Measurements from ENCODE around the gene ZNF516. TPM values are rescaled to one million over a fixed set of nuclear protein-coding genes. Genes with fewer than 3 reads are reported as not detected.
A peak's percentile ranks its signal among the peaks of the same experiment; 100 is the strongest.

The ZNF516 gene
- polyA plus RNA-seq, 3 donors, result 5.0 to 41.9 (median 8.6) TPM

DNA sequence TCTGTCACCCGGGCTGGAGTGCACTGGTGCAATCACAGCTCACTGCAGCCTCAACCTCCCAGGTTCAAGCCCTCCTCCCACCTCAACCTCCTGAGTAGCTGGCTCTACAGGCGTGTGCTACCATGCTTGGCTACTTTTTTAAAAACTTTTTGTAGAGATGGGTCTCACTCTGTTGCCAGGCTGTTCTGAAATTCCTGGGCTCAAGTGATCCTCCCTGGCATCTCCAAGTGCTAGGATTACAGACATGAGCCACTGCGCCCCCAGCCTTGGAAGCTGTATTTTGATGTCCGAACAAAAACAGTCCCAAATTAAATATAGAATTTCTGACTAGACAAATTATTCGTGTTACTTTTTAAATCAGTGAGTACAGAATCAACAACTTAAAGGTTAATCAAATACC is 97.4 kb downstream of the ZNF516 start:
- DNase-seq, result no peak
- WGBS (ENCODE audit: insufficient coverage), result 100% methylated on average over 2 of the region's 5 CpGs
- H3K4me3 Mint-ChIP-seq, result no peak overlapping the region
- TF ChIP-seq CTCF (IDR thresholded peaks at IDR 0.05), result no peak
- Histone ChIP-seq H3K79me2 (ENCODE audit: insufficient read depth, low read length) (peaks cover 77% of the 10 kb centered on the region), H3K4me3 (replicated peaks in 1 of 3; ENCODE audit: low read depth in 2 of 3, low read length in 3 of 3) (no peak overlapping the region), H3K27me3 (ENCODE audit: control insufficient read depth in 2 of 2, insufficient read depth in 2 of 2, low read length in 2 of 2) (no peaks in the 10 kb centered on the region), H3K9ac (ENCODE audit: insufficient read depth, low read length, poor library complexity, severe bottlenecking) (no peak overlapping the region), H2AFZ (ENCODE audit: insufficient read depth, low read depth, low read length, poor library complexity, severe bottlenecking) (no peak overlapping the region), H3K4me1 (ENCODE audit: control insufficient read depth in 1 of 2, insufficient read depth in 2 of 2, low read length in 2 of 2) (peaks cover 29 to 41% of the 10 kb centered on the region in 2 donors), H3K4me2 (replicated peaks; ENCODE audit: extremely low read depth, low read length, poor library complexity, severe bottlenecking) (no peak overlapping the region), H3K27ac (ENCODE audit: low read depth in 1 of 2, low read length in 2 of 2) (peak overlapping the region in 1 of 2 donors; percentile 46), H4K20me1 (ENCODE audit: insufficient read depth, low read length) (peaks cover 81% of the 10 kb centered on the region), H3K9me3 (replicated peaks in 1 of 2; ENCODE audit: control insufficient read depth in 1 of 2, insufficient read depth in 1 of 2, low read length in 2 of 2) (no peaks in the 10 kb centered on the region), H3K36me3 (replicated peaks in 1 of 2; ENCODE audit: control insufficient read depth in 1 of 2, insufficient read depth in 2 of 2, low read length in 2 of 2) (peaks cover 0 to 13% of the 10 kb centered on the region in 2 donors)
- intact Hi-C loops (cut with micrococcal nuclease), result loop anchor here (2.0 to 5.0 kb wide), 4 partner anchors 85 to 311 kb away; no protein-coding TSS in a partner anchor
- H3K9me3 Mint-ChIP-seq, result no peaks in the 10 kb centered on the region
- peak overlapping the region in 6 of 7 donors; percentile 56 to 82 (median 74) for H3K27ac Mint-ChIP-seq
- peaks cover 47% of the 10 kb centered on the region for H3K4me1 Mint-ChIP-seq
- peaks cover 12 to 35% of the 10 kb centered on the region in 2 donors for H3K36me3 Mint-ChIP-seq
- H3K27me3 Mint-ChIP-seq (ENCODE audit: low read depth in 3 of 3), result peaks cover 0 to 2% (median 0%) of the 10 kb centered on the region in 3 donors

DNA sequence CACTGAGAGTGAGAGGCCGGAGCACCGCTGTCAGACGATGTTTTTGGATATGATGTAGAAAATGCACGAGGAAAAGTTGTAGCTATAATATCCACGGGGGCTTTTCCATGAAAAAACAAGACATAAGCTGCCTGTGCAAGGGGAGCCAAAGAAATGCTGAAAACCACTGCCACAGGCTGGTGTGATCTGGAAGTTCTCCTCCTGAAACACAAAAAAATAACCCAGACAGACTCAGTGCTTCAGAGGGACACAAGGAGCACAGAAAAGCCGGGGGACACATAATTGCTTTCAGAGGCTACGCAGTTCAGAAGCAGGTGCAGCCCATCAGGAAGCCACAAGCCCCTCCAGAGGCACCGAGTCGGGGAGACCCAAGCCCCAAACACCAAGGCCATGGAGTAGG is 98.2 kb downstream of the ZNF516 start:
- peaks cover 81% of the 10 kb centered on the region for H4K20me1 ChIP-seq (ENCODE audit: insufficient read depth, low read length)
- H3K27ac Mint-ChIP-seq, result peak overlapping the region; percentile 59 to 84 (median 75)

More for the DNA sequence above, 98.2 kb downstream of the ZNF516 start:
- Histone ChIP-seq H3K4me3 (replicated peaks in 1 of 3; ENCODE audit: low read depth in 2 of 3, low read length in 3 of 3) (no peak overlapping the region), H3K36me3 (replicated peaks in 1 of 2; ENCODE audit: control insufficient read depth in 1 of 2, insufficient read depth in 2 of 2, low read length in 2 of 2) (peaks cover 0 to 6% of the 10 kb centered on the region in 2 donors), H2AFZ (ENCODE audit: insufficient read depth, low read depth, low read length, poor library complexity, severe bottlenecking) (no peak overlapping the region), H3K4me1 (ENCODE audit: control insufficient read depth in 1 of 2, insufficient read depth in 2 of 2, low read length in 2 of 2) (peaks cover 25 to 34% of the 10 kb centered on the region in 2 donors), H3K79me2 (ENCODE audit: insufficient read depth, low read length) (peaks cover 77% of the 10 kb centered on the region), H3K27ac (ENCODE audit: low read depth in 1 of 2, low read length in 2 of 2) (peak overlapping the region in 1 of 2 donors; percentile 46), H3K4me2 (replicated peaks; ENCODE audit: extremely low read depth, low read length, poor library complexity, severe bottlenecking) (no peak overlapping the region), H3K27me3 (ENCODE audit: control insufficient read depth in 2 of 2, insufficient read depth in 2 of 2, low read length in 2 of 2) (no peaks in the 10 kb centered on the region), H3K9me3 (replicated peaks in 1 of 2; ENCODE audit: control insufficient read depth in 1 of 2, insufficient read depth in 1 of 2, low read length in 2 of 2) (no peaks in the 10 kb centered on the region), H3K9ac (ENCODE audit: insufficient read depth, low read length, poor library complexity, severe bottlenecking) (no peak overlapping the region)
- 82% methylated on average over 4 of the region's 9 CpGs for WGBS (ENCODE audit: insufficient coverage)
- no peak for TF ChIP-seq CTCF (IDR thresholded peaks at IDR 0.05)
- peaks cover 44% of the 10 kb centered on the region for H3K4me1 Mint-ChIP-seq
- intact Hi-C loops (cut with micrococcal nuclease), result loop anchor here in 1 of 2 donors (5.0 kb wide), 3 partner anchors 86 to 291 kb away; no protein-coding TSS in a partner anchor
- DNase-seq, result no peak
- H3K4me3 Mint-ChIP-seq, result no peak overlapping the region
- no peaks in the 10 kb centered on the region for H3K27me3 Mint-ChIP-seq (ENCODE audit: low read depth in 3 of 3)
- H3K36me3 Mint-ChIP-seq, result peaks cover 14 to 29% of the 10 kb centered on the region in 2 donors
- H3K9me3 Mint-ChIP-seq, result no peaks in the 10 kb centered on the region
